Endothelial cell of umbilical vein (primary cell): ENCODE data around the gene ALK.

Source experiments
- EZH2 ChIP-seq: IDR thresholded peaks from 2 replicates; pipeline ENCODE4 v1.6.1; 2012; ENCODE audit warnings: borderline replicate concordance, low read depth, mild to moderate bottlenecking, moderate library complexity, low read length, inconsistent platforms; ENCODE audit not compliant: severe bottlenecking
- FOS ChIP-seq: IDR thresholded peaks from 2 replicates; pipeline ENCODE4 v1.6.1; 2011; ENCODE audit warnings: mild to moderate bottlenecking, low read length, moderate library complexity, borderline replicate concordance; ENCODE audit not compliant: insufficient read depth
- JUN ChIP-seq: IDR thresholded peaks from 2 replicates; pipeline ENCODE4 v1.6.1; 2011; ENCODE audit warnings: borderline replicate concordance, low read depth; ENCODE audit not compliant: insufficient read length, insufficient read depth
- POLR2A ChIP-seq: IDR thresholded peaks from 2 replicates; pipeline ENCODE4 v1.6.1; 2012; ENCODE audit warnings: low read depth, mild to moderate bottlenecking, control low read depth, low read length
- POLR2AphosphoS5 ChIP-seq: IDR thresholded peaks from 2 replicates; pipeline ENCODE4 v1.6.1; 2012; ENCODE audit warnings: low read depth, mild to moderate bottlenecking, control low read depth, low read length, moderate library complexity; ENCODE audit not compliant: insufficient read depth
- TF ChIP-seq, protein P1 (sequence below), 2 donors: IDR thresholded peaks; 1 replicate in 1 of 2; 2 replicates in 1 of 2; pipeline ENCODE4 v1.5.1; 2011; ENCODE audit warnings: low read length in 2 of 2, mild to moderate bottlenecking in 2 of 2, moderate library complexity in 2 of 2, control low read depth in 1 of 2, inconsistent platforms in 1 of 2, low read depth in 1 of 2; ENCODE audit not compliant: insufficient read depth in 1 of 2; ENCODE audit errors: extremely low read depth in 1 of 2

DNA sequence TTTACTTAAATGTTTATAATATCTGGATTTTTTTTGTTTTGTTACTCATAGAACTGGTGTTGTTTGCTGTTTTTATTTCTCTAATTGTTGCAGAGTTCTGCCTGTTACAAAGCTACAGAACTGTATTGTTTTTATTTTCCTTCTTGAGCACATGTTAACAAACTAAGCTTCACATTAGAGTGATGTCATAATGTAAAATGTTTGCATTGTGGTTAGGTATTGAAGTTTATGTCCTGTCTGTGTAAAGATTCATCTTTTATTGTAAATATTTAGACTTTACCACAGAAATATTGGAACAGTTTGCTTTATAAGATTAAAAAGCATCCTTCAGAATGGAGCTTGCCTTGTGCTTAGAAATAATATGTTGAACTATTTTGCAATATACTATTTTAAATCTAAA, 738.5 kb downstream of the ALK start:
- no peak for TF ChIP-seq JUN
- TF ChIP-seq, protein P1, sequence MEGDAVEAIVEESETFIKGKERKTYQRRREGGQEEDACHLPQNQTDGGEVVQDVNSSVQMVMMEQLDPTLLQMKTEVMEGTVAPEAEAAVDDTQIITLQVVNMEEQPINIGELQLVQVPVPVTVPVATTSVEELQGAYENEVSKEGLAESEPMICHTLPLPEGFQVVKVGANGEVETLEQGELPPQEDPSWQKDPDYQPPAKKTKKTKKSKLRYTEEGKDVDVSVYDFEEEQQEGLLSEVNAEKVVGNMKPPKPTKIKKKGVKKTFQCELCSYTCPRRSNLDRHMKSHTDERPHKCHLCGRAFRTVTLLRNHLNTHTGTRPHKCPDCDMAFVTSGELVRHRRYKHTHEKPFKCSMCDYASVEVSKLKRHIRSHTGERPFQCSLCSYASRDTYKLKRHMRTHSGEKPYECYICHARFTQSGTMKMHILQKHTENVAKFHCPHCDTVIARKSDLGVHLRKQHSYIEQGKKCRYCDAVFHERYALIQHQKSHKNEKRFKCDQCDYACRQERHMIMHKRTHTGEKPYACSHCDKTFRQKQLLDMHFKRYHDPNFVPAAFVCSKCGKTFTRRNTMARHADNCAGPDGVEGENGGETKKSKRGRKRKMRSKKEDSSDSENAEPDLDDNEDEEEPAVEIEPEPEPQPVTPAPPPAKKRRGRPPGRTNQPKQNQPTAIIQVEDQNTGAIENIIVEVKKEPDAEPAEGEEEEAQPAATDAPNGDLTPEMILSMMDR (IDR thresholded peaks at IDR 0.05; ENCODE audit: extremely low read depth in 1 of 2, insufficient read depth in 1 of 2, low read depth in 1 of 2, low read length in 2 of 2), result no peak
- no peak for TF ChIP-seq POLR2AphosphoS5
- TF ChIP-seq EZH2, result no peak
- TF ChIP-seq FOS, result no peak
- TF ChIP-seq POLR2A, result no peak
